NB4 (cell line): ENCODE measurements around the gene SCAI.
"Not testable (repeated sequence)": the region's sequence is repeated elsewhere in the genome, so short reads cannot be mapped to it uniquely, and the experiment has no call there.

Experiments
- CTCF ChIP-seq: IDR thresholded peaks from one replicate; pipeline ENCODE4 v1.5.1; 2012; ENCODE audit warnings: low read depth, low read length
- POLR2A ChIP-seq: IDR thresholded peaks from 2 replicates; pipeline ENCODE4 v1.6.1; 2011; ENCODE audit warnings: mild to moderate bottlenecking; ENCODE audit not compliant: insufficient read length; ENCODE audit errors: extremely low read depth

DNA sequence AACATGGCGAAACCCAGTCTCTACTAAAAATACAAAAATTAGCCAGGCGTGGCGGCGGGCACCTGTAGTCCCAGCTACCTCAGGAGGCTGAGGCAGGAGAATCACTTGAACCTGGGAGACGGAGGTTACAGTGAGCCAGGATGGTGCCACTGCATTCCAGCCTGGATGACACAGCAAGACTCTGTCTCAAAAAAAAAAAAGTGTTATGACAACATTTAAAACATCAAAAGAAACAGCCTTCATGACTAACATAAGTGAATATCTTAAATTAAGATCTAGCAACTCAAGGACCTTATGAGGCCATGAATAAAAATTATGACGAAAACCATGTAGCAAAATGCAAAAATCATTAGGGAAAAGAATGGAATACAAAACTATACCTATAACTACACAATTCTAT is 19.6 kb upstream of the SCAI start:
- not testable (repeated sequence) for TF ChIP-seq CTCF, POLR2A
